ENCODE data around the gene ADAMTS17. TPM values are rescaled to one million over a fixed set of nuclear protein-coding genes. Genes with fewer than 3 reads are reported as not detected.

ADAMTS17 gene
- total and polyA plus RNA-seq, 9 of the 15 experiments (the other 6 are each of a cell fraction or from before 2014, with no cell fraction given) = 0.01 to 0.14 (median 0.07) TPM; not detected in 6

- Histone ChIP-seq H3K79me2 (ENCODE audit: control insufficient read depth, insufficient read depth, low read length) (no peaks in the 10 kb centered on the region), H3K9ac (ENCODE audit: insufficient read depth in 1 of 2, low read depth in 2 of 2, low read length in 2 of 2) (no peak overlapping the region), H3K36me3 (ENCODE audit: control insufficient read depth, insufficient read depth, low read length) (no peaks in the 10 kb centered on the region), H2AFZ (ENCODE audit: low read depth, low read length) (no peak overlapping the region), H3K9me3 (replicated peaks; ENCODE audit: control insufficient read depth, insufficient read depth, low read depth, low read length) (no peaks in the 10 kb centered on the region), H3K4me3 (no peak overlapping the region), H3K27ac (ENCODE audit: extremely low read depth, low read depth, low read length) (no peak overlapping the region), H4K20me1 (replicated peaks; ENCODE audit: control insufficient read depth, insufficient read depth, low read length) (no peaks in the 10 kb centered on the region), H3K4me2 (ENCODE audit: insufficient read depth, low read length) (no peak overlapping the region), H3K27me3 (ENCODE audit: control insufficient read depth in 2 of 2, insufficient read depth in 2 of 2, low read length in 2 of 2) (peaks cover 3 to 32% of the 10 kb centered on the region in 2 experiments; a peak in 4 of 5 replicates), H3K9me1 (ENCODE audit: control insufficient read depth, insufficient read depth, low read length) (no peaks in the 10 kb centered on the region), H3K4me1 (replicated peaks in 1 of 2; ENCODE audit: control insufficient read depth in 2 of 2, insufficient read depth in 2 of 2, low read length in 2 of 2) (no peaks in the 10 kb centered on the region; a peak in 2 of 5 replicates)
- POLR2A ChIA-PET = interaction anchor here (1.0 to 1.3 kb wide), 3 partner anchors 9 to 128 kb away, joined by 3 to 4 read pairs (median 3); no protein-coding TSS in a partner anchor
- FAIRE-seq (no peak), DNase-seq (ENCODE audit: extremely low read depth in 1 of 4, low spot score in 3 of 4) (no peak), ATAC-seq (no peak)
- intact Hi-C loops (cut with micrococcal nuclease) = no loop called here
- TF ChIP-seq, protein P1, sequence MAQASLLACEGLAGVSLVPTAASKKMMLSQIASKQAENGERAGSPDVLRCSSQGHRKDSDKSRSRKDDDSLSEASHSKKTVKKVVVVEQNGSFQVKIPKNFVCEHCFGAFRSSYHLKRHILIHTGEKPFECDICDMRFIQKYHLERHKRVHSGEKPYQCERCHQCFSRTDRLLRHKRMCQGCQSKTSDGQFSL (CRISPR knock-in tag; IDR thresholded peaks at IDR 0.05) = no peak
- TF ChIP-seq, protein P1 (tag; IDR thresholded peaks at IDR 0.05) = no peak
- no peak for TF ChIP-seq ELF4 (CRISPR knock-in tag; IDR thresholded peaks at IDR 0.05)
- TF ChIP-seq OTX1 (CRISPR knock-in tag; IDR thresholded peaks at IDR 0.05) = no peak
- no peak for TF ChIP-seq ZNF57 (CRISPR knock-in tag; IDR thresholded peaks at IDR 0.05)
- no peak for TF ChIP-seq CBFA2T3 (IDR thresholded peaks at IDR 0.05)
- TF ChIP-seq BHLHE40 (IDR thresholded peaks at IDR 0.05; ENCODE audit: low read length) = no peak
- TF ChIP-seq ZNF445 (CRISPR knock-in tag; IDR thresholded peaks at IDR 0.05; ENCODE audit: low read depth) = no peak
- no peak for TF ChIP-seq TEAD2 (tag; IDR thresholded peaks at IDR 0.05)
- no peak for TF ChIP-seq ZNF217 (CRISPR knock-in tag; IDR thresholded peaks at IDR 0.05)
- WGBS (ENCODE audit: insufficient coverage, low coverage, missing lambda C conversion rate) = 3% methylated on average over 3 of the region's 3 CpGs
- in situ Hi-C loops (cut with MboI) = no loop called here
- BruUV-seq (replicated peaks) = no TSS peak
- CTCF ChIA-PET (ENCODE audit: low intra/inter-chr PET ratio) = no interaction called here
Observed at GRCh38 chr15:99987701-99988100, 354.1 kb downstream of the ADAMTS17 start.
